GM19193 (cell line): ENCODE measurements around the gene IQSEC1.

Experiments
- POLR2A ChIP-seq: IDR thresholded peaks from 4 replicates; pipeline ENCODE4 v1.6.1; 2011; ENCODE audit not compliant: insufficient read depth, insufficient read length; ENCODE audit errors: extremely low read depth

The IQSEC1 gene

GRCh38 chr3:13043656-13044055 lies 29.6 kb downstream of the IQSEC1 start:
- no peak for TF ChIP-seq POLR2A

- TF ChIP-seq POLR2A, result no peak
These were observed 30.4 kb downstream of the IQSEC1 start for GRCh38 chr3:13042715-13043271.

- no peak for TF ChIP-seq POLR2A
These were observed 31.0 kb downstream of the IQSEC1 start for GRCh38 chr3:13042127-13042701.

- no peak for TF ChIP-seq POLR2A
These were observed 32.0 kb downstream of the IQSEC1 start for GRCh38 chr3:13041113-13041776.

GRCh38 chr3:13040361-13041074 lies 32.7 kb downstream of the IQSEC1 start:
- TF ChIP-seq POLR2A, result peak; percentile 26

- no peak for TF ChIP-seq POLR2A
These were observed 33.9 kb downstream of the IQSEC1 start for GRCh38 chr3:13039213-13039896.

GRCh38 chr3:13037458-13038117 lies 35.6 kb downstream of the IQSEC1 start:
- no peak for TF ChIP-seq POLR2A

GRCh38 chr3:13034861-13035260 lies 38.4 kb downstream of the IQSEC1 start:
- no peak for TF ChIP-seq POLR2A

- no peak for TF ChIP-seq POLR2A
These were observed 39.0 kb downstream of the IQSEC1 start for GRCh38 chr3:13034109-13034800.

GRCh38 chr3:13032206-13032605 lies 41.0 kb downstream of the IQSEC1 start:
- no peak for TF ChIP-seq POLR2A

GRCh38 chr3:13031621-13032020 lies 41.6 kb downstream of the IQSEC1 start:
- TF ChIP-seq POLR2A, result no peak

- no peak for TF ChIP-seq POLR2A
These were observed 42.5 kb downstream of the IQSEC1 start for GRCh38 chr3:13030684-13031083.

- no peak for TF ChIP-seq POLR2A
These were observed 45.0 kb downstream of the IQSEC1 start for GRCh38 chr3:13028010-13028821.
